H9 (cell line): Measurements from ENCODE around the gene TGFB1I1. TPM values are rescaled to one million over a fixed set of nuclear protein-coding genes. Genes with fewer than 3 reads are reported as not detected.

Experiments used
- DNase-seq: peaks from one replicate; pipeline ENCODE4 v3.0.0-alpha.2; 2017
- H2AFZ ChIP-seq: one replicate; pipeline ENCODE4 v1.6.1; 2013; ENCODE audit warnings: mild to moderate bottlenecking, low read length, control low read depth, moderate library complexity
- H2AK5ac ChIP-seq: 2 replicates; pipeline ENCODE4 v1.6.1; 2013; ENCODE audit warnings: low read length, control low read depth, mixed read lengths; ENCODE audit not compliant: insufficient read length
- H2BK120ac ChIP-seq: one replicate; pipeline ENCODE4 v1.6.1; 2013; ENCODE audit warnings: low read depth, mild to moderate bottlenecking, low read length, control low read depth, inconsistent platforms; ENCODE audit not compliant: poor library complexity, severe bottlenecking
- H2BK12ac ChIP-seq: 2 replicates; pipeline ENCODE4 v1.6.1; 2013; ENCODE audit warnings: low read length, control low read depth, mixed read lengths, low read depth; ENCODE audit not compliant: insufficient read length
- H2BK15ac ChIP-seq: 2 replicates; pipeline ENCODE4 v1.6.1; 2013; ENCODE audit warnings: low read depth, low read length, control low read depth
- H2BK20ac ChIP-seq: one replicate; pipeline ENCODE4 v1.6.1; 2013; ENCODE audit warnings: low read depth, mild to moderate bottlenecking, low read length, control low read depth, inconsistent platforms; ENCODE audit not compliant: poor library complexity, severe bottlenecking
- H2BK5ac ChIP-seq: 2 replicates; pipeline ENCODE4 v1.6.1; 2013; ENCODE audit warnings: low read length, control low read depth, mixed read lengths; ENCODE audit not compliant: insufficient read length
- H3K14ac ChIP-seq: 2 replicates; pipeline ENCODE4 v1.6.1; 2013; ENCODE audit warnings: low read length, control low read depth; ENCODE audit not compliant: insufficient read depth
- H3K18ac ChIP-seq: 2 replicates; pipeline ENCODE4 v1.6.1; 2013; ENCODE audit warnings: low read depth, mild to moderate bottlenecking, mixed read lengths, low read length, control low read depth; ENCODE audit not compliant: insufficient read length
- H3K23ac ChIP-seq: 2 replicates; pipeline ENCODE4 v1.6.1; 2013; ENCODE audit warnings: low read length, control low read depth, mixed read lengths, low read depth; ENCODE audit not compliant: insufficient read length
- H3K23me2 ChIP-seq: 2 replicates; pipeline ENCODE4 v1.6.1; 2013; ENCODE audit warnings: low read depth, mild to moderate bottlenecking, mixed read lengths, low read length, control low read depth; ENCODE audit not compliant: insufficient read length, poor library complexity, severe bottlenecking
- H3K27ac ChIP-seq: 2 replicates; pipeline ENCODE4 v1.5.1; 2013; ENCODE audit warnings: low read length, control low read depth, mixed read lengths, low read depth; ENCODE audit not compliant: insufficient read length
- H3K27me3 ChIP-seq: 2 replicates; pipeline ENCODE4 v1.6.1; 2013; ENCODE audit warnings: low read length, control low read depth, inconsistent platforms; ENCODE audit not compliant: insufficient read depth
- H3K4ac ChIP-seq: 2 replicates; pipeline ENCODE4 v1.6.1; 2013; ENCODE audit warnings: low read depth, mild to moderate bottlenecking, control low read depth, inconsistent platforms, low read length, moderate library complexity
- H3K4me1 ChIP-seq: 2 replicates; pipeline ENCODE4 v1.6.1; 2013; ENCODE audit warnings: low read length, control low read depth, inconsistent platforms; ENCODE audit not compliant: insufficient read depth
- H3K4me2 ChIP-seq: 2 replicates; pipeline ENCODE4 v1.6.1; 2013; ENCODE audit warnings: low read length, control low read depth, mixed read lengths; ENCODE audit not compliant: insufficient read length, insufficient read depth
- H3K56ac ChIP-seq: 2 replicates; pipeline ENCODE4 v1.6.1; 2013; ENCODE audit warnings: low read depth, mild to moderate bottlenecking, mixed read lengths, low read length, control low read depth; ENCODE audit not compliant: insufficient read length
- H3K79me1 ChIP-seq: 2 replicates; pipeline ENCODE4 v1.6.1; 2013; ENCODE audit warnings: low read depth, mild to moderate bottlenecking, moderate library complexity, low read length, control low read depth, inconsistent platforms; ENCODE audit not compliant: insufficient read depth, poor library complexity, severe bottlenecking
- H3K79me2 ChIP-seq: 2 replicates; pipeline ENCODE4 v1.6.1; 2013; ENCODE audit warnings: low read length, control low read depth, inconsistent platforms; ENCODE audit not compliant: insufficient read depth
- H3K9ac ChIP-seq: 2 replicates; pipeline ENCODE4 v1.6.1; 2013; ENCODE audit warnings: low read length, control low read depth, mixed read lengths; ENCODE audit not compliant: insufficient read length; ENCODE audit errors: extremely low read depth
- H3K9me3 ChIP-seq: one replicate; pipeline ENCODE4 v1.6.1; 2013; ENCODE audit warnings: low read depth, low read length, inconsistent platforms; ENCODE audit not compliant: control insufficient read depth
- H3T11ph ChIP-seq: one replicate; pipeline ENCODE4 v1.6.1; 2013; ENCODE audit warnings: mild to moderate bottlenecking, low read length, control low read depth, inconsistent platforms
- H4K20me1 ChIP-seq: one replicate; pipeline ENCODE4 v1.6.1; 2013; ENCODE audit not compliant: control insufficient read depth, insufficient read length, insufficient read depth
- H4K5ac ChIP-seq: 2 replicates; pipeline ENCODE4 v1.6.1; 2013; ENCODE audit warnings: low read depth, mild to moderate bottlenecking, mixed read lengths, low read length, control low read depth; ENCODE audit not compliant: insufficient read length
- H4K8ac ChIP-seq: replicated peaks from 2 replicates; pipeline ENCODE4 v1.6.1; 2013; ENCODE audit warnings: low read length, control low read depth, mixed read lengths, low read depth; ENCODE audit not compliant: insufficient read length
- H4K91ac ChIP-seq: 2 replicates; pipeline ENCODE4 v1.6.1; 2013; ENCODE audit warnings: low read depth, mild to moderate bottlenecking, moderate library complexity, mixed read lengths, low read length, control low read depth; ENCODE audit not compliant: insufficient read length
- H3K27ac Mint-ChIP-seq, 3 experiments: 2 replicates in 2 of 3; 3 replicates in 1 of 3; pipeline ENCODE4 v1.8.0; 2020 to 2021; ENCODE audit warnings: mixed read lengths in 3 of 3, mild to moderate bottlenecking in 1 of 3, moderate library complexity in 1 of 3
- H3K27me3 Mint-ChIP-seq: 2 replicates; pipeline ENCODE4 v1.8.0; 2021; ENCODE audit warnings: low read depth, mild to moderate bottlenecking, moderate library complexity, mixed read lengths
- H3K36me3 Mint-ChIP-seq, 3 experiments: 2 replicates in 2 of 3; 3 replicates in 1 of 3; pipeline ENCODE4 v1.8.0; 2020 to 2021; ENCODE audit warnings: low read depth in 3 of 3, mixed read lengths in 3 of 3; ENCODE audit not compliant: insufficient read depth in 1 of 3
- H3K4me1 Mint-ChIP-seq, 2 experiments: 2 replicates each; pipeline ENCODE4 v1.8.0; 2020; ENCODE audit warnings: mixed read lengths in 2 of 2
- H3K4me3 Mint-ChIP-seq, 2 experiments: 2 replicates in 1 of 2; 3 replicates in 1 of 2; pipeline ENCODE4 v1.8.0; 2020 to 2021; ENCODE audit warnings: mild to moderate bottlenecking in 2 of 2, mixed read lengths in 2 of 2, moderate library complexity in 1 of 2
- H3K9me3 Mint-ChIP-seq, 2 experiments: 2 replicates in 1 of 2; 3 replicates in 1 of 2; pipeline ENCODE4 v1.8.0; 2020; ENCODE audit warnings: mild to moderate bottlenecking in 2 of 2, mixed read lengths in 2 of 2, moderate library complexity in 1 of 2
- CTCF ChIP-seq: fragments of 200-600 bp; sonication (generic); conservative IDR thresholded peaks from 3 replicates; pipeline ENCODE4 v1.8.0; 2021; ENCODE audit warnings: antibody characterized with exemption, mild to moderate bottlenecking
- WGBS: extraction: QIAGEN DNeasy Blood & Tissue Kit; methylation state at CpG from one replicate; pipeline ENCODE4 v1.1.7; 2013; ENCODE audit warnings: missing lambda C conversion rate, low lambda C conversion rate, mixed read lengths; ENCODE audit not compliant: insufficient read length; ENCODE audit errors: extremely low coverage; 5-methylcytosine and 5-hydroxymethylcytosine counted together
- total RNA-seq: library from RNA; stranded (reverse); gene quantifications from 2 replicates; pipeline ENCODE4 v1.2.1, GENCODE V29; 2021

Gene TGFB1I1
- total RNA-seq, 1 experiment from 2014 or later = 15.4 TPM

GRCh38 chr16:31470615-31471014 lies 1.3 kb upstream of the TGFB1I1 start:
- H3K4me2 ChIP-seq = no peak overlapping the region
- no peak overlapping the region for H3K56ac ChIP-seq
- H4K5ac ChIP-seq = no peak overlapping the region
- peaks cover 10% of the 10 kb centered on the region for H3K23me2 ChIP-seq
- no peak for TF ChIP-seq CTCF
- Mint-ChIP-seq H3K4me1 (peaks cover 7 to 11% of the 10 kb centered on the region in 2 experiments), H3K36me3 (peaks cover 3 to 23% (median 6%) of the 10 kb centered on the region in 3 experiments), H3K27me3 (peaks cover 36% of the 10 kb centered on the region), H3K4me3 (no peak overlapping the region), H3K9me3 (no peaks in the 10 kb centered on the region; a peak in 1 of 5 replicates), H3K27ac (no peak overlapping the region)
- H2BK20ac ChIP-seq = no peak overlapping the region
- H4K8ac ChIP-seq = no peak overlapping the region
- no peak overlapping the region for H3K4ac ChIP-seq
- H4K20me1 ChIP-seq = no peaks in the 10 kb centered on the region
- H3T11ph ChIP-seq = no peak overlapping the region
- no peaks in the 10 kb centered on the region for H3K79me1 ChIP-seq
- H3K14ac ChIP-seq = no peak overlapping the region
- no peaks in the 10 kb centered on the region for H3K9me3 ChIP-seq
- no peak overlapping the region for H2AFZ ChIP-seq
- no peak overlapping the region for H2BK12ac ChIP-seq
- H3K4me1 ChIP-seq = peaks cover 3% of the 10 kb centered on the region; the same call in 1 of the 2 replicates
- H3K23ac ChIP-seq = no peak overlapping the region
- H2AK5ac ChIP-seq = no peak overlapping the region
- H2BK5ac ChIP-seq = no peak overlapping the region
- no peak overlapping the region for H4K91ac ChIP-seq
- H3K9ac ChIP-seq = no peak overlapping the region
- DNase-seq = no peak
- no CpG with 5 or more reads among the region's 3 CpGs for whole genome bisulfite sequencing
- H3K27me3 ChIP-seq = no peaks in the 10 kb centered on the region; the same call in 1 of the 2 replicates
- no peak overlapping the region for H2BK15ac ChIP-seq
- no peak overlapping the region for H3K27ac ChIP-seq
- H3K79me2 ChIP-seq = no peaks in the 10 kb centered on the region
- H2BK120ac ChIP-seq = no peak overlapping the region
- no peak overlapping the region for H3K18ac ChIP-seq
